Ammon's horn (tissue), 1 donor: ENCODE results near the gene PCDHGB3.
"Not testable (repeated sequence)": the region's sequence is repeated elsewhere in the genome, so short reads cannot be mapped to it uniquely, and the experiment has no call there.

Experiments used
- DNase-seq: peaks from one replicate; pipeline ENCODE4 v3.0.0-alpha.2; 2016; ENCODE audit warnings: low spot score

PCDHGB3 gene

DNA sequence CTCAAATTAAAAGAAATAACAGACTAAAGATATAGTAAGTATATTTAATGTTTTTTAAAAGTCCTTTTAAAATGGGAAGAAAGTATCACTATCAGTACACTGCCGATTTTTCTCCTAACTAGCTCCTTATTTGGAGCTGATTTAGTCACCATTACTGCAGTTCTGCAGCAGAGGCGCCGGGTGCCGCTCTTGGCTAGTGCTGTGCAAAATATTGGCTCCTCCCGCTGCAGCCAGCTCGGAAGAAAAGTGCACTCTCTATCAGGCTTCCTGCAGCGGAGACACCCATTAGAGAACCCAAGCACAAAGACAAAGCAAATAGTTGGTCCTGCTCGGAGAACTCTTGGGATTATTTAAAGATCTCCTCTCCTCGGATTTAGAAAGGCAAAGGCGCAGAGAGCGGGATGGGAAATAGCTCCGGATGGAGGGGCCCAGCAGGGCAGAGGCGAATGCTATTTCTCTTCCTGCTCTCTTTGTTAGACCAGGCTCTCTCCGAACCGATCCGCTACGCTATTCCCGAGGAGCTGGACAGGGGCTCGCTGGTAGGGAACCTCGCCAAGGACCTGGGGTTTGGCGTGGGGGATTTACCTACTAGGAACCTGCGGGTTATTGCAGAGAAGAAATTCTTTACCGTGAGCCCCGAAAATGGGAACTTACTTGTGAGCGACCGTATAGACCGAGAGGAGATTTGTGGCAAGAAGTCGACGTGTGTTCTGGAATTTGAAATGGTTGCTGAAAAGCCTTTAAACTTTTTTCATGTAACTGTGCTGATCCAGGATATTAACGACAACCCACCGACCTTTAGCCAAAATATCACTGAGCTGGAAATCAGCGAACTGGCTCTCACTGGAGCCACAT lies at the start of gene PCDHGB3:
Gene PCDHGB3, plus strand, starts transcription at position 249 of the 855 bp plus-strand sequence. Its CDS starts 153 bp downstream, at position 402.
- peak; percentile 16 for DNase-seq

DNA sequence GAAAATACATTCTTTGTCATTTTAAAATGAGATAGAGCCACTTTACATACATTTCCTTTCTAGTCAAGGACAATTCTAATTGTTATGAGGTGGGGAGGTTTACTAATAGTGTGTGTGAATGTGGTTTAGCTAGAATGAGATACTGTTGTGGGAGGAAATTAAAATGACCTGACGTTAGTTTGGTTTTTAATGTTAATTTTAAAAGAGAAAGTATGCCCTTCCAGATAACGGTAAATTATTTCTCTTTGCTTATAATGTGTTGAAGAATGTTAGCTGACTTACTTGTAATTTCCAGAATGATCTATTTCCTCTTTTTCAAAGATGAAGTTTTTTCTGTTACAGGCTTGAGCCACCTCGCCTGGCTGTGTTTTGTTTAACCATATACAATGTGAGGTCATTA lies 47.8 kb upstream of the PCDHGB3 start:
- no peak for DNase-seq

DNA sequence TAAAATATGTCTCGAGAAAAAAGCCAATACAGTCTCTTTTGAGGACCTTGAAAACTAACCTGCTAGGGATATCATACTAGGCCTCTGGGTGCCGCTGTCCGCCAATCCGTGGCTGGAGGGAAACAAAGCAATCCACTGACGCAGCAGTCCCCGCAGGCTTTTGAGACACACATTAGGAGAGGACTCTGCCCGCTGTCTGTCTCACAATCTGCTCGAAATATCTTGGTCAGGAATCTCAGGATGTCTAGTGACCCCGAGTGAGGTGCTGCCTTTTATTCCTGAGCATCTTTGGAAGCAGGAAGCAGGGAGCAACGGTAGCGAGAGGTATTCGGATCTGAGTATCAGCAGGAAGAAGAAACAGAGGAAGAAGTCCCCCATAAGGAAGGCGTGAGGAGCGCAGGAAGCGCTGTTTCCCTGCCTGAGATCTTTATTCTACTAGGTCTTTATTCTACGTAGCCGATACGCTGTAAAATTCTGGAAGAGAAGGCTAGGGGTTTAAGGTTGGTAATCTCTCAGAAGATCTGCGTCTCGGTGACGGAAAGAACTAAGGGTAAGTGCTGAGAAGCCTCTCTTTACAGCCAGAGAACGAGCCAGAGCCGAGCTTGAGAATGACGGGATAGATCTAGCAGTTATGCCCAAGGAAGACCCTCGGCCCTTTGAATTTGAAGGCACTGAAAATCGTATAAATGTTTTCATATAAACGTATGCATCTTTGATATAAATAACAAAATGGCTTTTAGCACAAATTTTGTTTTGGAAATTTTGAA lies 43.8 kb upstream of the PCDHGB3 start:
- peak; percentile 82 for DNase-seq

DNA sequence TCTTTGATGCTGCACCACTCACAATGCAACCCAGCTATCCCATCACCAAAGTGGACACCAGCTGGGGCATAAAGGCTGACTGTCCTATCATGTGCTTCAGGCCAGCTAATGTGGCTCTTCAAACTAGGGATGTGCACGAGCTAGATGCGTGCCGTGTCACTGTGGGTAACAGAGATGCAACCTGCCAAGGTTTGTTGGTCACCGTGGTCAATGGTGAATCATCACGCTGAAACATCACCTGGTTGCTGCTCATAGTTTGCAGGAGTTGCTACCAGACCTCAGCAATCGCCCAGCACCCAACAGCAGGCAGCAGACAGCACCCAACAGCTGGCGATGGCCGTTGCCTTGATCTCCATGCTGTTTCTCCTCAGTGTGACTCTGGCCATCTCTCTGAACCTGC lies 41.8 kb upstream of the PCDHGB3 start:
- DNase-seq: no peak

DNA sequence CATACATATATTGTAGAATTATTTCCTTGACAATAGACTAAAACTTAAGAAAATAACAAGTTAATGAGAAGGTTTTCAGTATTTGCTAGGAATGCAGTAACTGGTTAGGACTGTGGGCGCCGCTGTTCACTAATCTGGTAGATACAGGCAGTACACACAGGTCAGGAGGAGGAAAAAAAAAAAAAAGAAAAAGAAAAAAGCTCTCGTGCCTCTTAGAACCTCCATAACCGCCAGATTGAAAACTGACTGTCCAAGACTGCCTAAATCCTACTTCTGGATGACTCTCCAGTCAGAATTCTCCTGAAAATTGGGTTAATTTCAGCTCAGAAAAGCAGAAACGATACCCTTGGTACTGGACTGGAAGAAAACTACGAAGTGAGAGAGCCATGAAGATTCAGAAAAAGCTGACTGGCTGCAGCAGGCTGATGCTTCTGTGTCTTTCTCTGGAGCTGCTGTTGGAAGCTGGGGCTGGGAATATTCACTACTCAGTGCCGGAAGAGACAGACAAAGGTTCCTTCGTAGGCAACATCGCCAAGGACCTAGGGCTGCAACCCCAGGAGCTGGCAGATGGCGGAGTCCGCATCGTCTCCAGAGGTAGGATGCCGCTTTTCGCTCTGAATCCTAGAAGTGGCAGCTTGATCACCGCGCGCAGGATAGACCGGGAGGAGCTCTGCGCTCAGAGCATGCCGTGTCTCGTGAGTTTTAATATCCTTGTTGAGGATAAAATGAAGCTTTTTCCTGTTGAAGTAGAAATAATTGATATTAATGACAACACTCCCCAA lies 39.6 kb upstream of the PCDHGB3 start, which contains the start of gene PCDHGA1:
Gene PCDHGA1, plus strand, starts transcription at position 216 of the 782 bp plus-strand sequence.
- DNase-seq: no peak

DNA sequence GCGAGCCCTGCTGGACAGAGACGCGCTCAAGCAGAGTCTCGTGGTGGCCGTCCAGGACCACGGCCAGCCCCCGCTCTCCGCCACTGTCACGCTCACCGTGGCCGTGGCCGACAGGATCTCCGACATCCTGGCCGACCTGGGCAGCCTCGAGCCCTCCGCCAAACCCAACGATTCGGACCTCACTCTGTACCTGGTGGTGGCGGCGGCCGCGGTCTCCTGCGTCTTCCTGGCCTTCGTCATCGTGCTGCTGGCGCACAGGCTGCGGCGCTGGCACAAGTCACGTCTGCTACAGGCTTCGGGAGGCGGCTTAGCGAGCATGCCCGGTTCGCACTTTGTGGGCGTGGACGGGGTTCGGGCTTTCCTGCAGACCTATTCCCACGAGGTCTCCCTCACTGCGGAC lies 37.5 kb upstream of the PCDHGB3 start:
- not testable (repeated sequence) for DNase-seq

DNA sequence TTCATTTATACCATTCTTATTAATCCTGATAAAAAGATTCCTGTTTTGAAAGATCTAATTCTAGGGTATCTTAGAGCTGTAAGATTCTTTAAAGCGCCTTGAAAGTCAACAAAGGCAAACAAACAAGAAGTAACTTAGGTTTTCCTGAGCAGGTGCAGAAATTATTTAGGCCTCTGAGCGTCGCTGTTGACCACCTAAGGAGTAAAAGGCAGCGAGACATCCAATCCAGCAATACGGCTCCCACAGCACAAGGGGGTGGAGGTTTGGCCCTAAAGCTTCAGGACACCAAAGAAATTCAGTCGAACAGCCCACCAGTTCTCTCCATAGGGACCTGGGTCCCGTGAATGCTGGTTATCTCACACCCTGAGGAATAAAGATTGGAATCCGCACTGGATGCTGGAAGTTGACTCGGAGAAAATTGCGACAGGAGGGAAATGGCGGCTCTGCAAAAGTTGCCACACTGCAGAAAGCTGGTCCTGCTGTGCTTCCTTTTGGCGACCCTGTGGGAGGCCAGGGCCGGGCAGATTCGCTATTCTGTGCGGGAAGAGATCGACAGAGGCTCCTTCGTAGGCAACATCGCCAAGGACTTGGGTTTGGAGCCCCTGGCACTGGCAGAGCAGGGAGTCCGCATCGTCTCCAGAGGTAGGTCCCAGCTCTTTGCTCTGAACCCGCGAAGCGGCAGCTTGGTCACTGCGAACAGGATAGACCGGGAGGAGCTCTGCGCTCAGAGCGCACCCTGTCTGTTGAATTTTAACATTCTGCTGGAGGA lies 31.3 kb upstream of the PCDHGB3 start, which contains the start of gene PCDHGA2:
Gene PCDHGA2, plus strand, starts transcription at position 223 of the 769 bp plus-strand sequence.
- DNase-seq: no peak

DNA sequence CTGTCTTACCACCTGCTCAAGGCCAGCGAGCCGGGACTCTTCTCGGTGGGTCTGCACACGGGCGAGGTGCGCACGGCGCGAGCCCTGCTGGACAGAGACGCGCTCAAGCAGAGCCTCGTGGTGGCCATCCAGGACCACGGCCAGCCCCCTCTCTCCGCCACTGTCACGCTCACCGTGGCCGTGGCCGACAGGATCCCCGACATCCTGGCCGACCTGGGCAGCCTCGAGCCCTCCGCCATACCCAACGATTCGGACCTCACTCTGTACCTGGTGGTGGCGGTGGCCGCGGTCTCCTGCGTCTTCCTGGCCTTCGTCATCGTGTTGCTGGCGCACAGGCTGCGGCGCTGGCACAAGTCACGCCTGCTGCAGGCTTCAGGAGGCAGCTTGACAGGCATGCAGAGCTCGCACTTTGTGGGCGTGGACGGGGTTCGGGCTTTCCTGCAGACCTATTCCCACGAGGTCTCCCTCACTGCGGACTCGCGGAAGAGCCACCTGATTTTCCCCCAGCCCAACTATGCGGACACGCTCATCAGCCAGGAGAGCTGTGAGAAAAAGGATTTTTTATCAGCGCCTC lies 29.2 kb upstream of the PCDHGB3 start:
- DNase-seq: not testable (repeated sequence)

DNA sequence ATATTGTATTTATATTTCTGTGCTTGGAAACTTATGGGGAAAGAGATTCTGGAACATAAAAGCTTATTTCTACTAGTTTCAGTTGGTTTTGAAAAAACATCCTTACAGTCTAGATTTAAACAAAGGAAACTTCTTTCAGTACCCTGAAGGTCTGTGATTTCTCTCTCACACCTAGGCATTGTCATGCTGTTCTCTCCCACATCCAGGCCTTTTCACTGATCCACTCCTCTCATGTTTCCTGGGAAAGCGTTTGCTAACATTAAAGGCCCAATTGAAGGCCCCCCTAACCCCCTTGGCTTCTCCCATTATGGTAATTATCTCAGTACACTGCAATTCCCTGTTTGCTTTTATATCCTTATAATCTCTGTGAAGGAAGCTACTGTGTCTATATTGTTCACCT lies 27.3 kb upstream of the PCDHGB3 start:
- DNase-seq: no peak

DNA sequence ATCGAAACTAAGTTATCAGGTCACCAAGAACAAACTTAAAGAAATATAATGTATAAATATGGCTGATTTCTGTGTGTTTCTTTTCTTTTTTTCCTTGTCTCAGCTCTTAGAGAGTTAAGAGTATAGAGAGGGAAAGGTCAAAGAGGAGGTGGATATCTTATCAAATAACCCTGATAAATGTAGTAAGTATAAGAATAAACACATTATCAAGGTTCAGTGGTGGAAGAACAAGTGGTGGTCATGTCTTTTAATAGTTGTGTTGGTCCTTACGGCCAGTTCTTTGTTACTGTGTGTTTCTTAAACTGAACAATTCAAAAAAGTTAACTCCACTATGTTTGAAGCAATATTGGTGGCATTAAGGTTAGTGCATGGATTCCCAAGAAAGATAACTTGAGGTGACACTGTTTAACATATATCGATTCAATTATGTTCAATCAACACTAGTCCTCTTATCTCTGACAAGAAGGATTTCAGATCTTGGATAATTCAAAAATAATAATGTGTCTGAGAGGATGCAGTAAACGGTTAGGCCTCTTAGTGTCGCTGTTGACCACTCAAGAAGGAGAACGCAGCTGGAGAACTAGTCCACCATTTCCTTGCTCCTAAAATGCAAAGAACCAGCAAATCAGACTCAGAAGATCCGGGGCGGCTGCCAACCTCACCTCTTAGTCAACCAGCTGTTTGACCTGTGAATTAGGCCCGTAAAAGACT lies 26.6 kb upstream of the PCDHGB3 start, which contains the start of gene PCDHGA3:
Gene PCDHGA3, plus strand, starts transcription at position 588 of the 711 bp plus-strand sequence. CDS start 205 bp downstream, outside the sequence.
- no peak for DNase-seq

DNA sequence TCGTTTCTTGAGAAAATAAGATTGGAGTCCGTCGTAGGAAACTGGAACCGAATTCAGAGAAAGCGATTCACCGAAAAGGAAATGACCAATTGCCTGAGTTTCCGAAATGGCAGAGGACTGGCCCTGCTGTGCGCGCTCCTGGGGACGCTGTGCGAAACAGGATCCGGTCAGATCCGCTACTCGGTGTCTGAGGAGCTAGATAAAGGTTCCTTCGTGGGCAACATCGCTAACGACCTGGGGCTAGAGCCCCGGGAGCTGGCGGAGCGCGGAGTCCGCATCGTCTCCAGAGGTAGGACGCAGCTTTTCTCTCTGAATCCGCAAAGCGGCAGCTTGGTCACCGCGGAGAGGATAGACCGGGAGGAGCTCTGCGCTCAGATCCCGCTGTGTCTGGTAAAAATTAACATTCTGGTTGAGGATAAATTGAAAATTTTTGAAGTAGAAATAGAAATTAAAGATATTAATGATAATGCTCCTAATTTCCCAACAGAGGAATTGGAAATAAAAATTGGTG lies 26.0 kb upstream of the PCDHGB3 start:
- DNase-seq: no peak

DNA sequence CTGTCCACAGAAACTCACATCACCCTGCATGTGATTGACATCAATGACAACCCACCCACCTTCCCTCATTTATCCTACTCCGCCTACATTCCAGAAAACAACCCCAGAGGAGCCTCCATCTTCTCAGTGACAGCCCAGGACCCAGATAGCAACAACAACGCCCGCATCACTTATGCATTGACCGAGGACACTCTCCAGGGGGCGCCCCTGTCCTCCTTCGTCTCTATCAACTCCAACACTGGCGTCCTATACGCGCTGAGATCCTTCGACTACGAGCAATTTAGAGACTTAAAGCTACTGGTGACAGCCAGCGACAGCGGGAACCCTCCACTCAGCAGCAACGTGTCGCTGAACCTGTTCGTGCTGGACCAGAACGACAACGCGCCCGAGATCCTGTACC lies 24.7 kb upstream of the PCDHGB3 start:
- DNase-seq: no peak

DNA sequence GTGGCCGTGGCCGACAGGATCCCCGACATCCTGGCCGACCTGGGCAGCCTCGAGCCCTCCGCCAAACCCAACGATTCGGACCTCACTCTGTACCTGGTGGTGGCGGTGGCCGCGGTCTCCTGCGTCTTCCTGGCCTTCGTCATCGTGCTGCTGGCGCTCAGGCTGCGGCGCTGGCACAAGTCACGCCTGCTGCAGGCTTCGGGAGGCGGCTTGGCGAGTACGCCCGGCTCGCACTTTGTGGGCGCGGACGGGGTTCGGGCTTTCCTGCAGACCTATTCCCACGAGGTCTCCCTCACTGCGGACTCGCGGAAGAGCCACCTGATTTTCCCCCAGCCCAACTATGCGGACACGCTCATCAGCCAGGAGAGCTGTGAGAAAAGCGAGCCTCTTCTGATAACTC lies 24.0 kb upstream of the PCDHGB3 start:
- DNase-seq: not testable (repeated sequence)

DNA sequence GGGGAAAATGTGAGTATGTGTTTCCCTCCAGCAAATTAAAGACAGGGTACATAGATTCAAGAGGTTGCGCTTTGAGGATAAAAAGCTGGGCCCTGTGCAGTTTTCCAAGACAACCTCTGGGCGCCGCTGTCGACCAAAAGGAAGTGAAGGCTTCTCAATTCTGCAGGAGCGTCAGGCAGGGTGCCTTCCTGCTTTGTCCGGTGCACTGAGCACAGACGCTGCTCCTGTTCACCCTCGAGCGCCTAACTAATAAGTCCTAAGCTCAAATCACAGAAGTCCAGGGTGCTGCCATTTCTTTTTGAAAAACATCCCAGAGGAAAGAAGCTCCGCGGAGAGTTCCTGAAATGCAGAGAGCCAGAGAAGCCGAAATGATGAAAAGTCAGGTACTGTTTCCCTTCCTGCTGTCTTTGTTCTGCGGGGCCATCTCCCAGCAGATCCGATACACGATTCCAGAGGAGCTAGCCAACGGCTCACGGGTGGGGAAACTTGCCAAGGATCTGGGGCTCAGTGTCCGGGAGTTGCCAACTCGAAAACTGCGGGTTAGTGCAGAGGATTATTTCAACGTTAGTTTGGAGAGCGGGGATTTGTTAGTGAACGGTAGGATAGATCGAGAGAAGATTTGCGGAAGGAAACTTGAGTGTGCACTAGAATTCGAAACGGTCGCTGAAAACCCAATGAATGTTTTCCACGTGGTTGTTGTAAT lies 20.0 kb upstream of the PCDHGB3 start, which contains the start of gene PCDHGB1:
Gene PCDHGB1, plus strand, starts transcription at position 183 of the 703 bp plus-strand sequence. Its CDS starts 162 bp downstream, at position 345.
- peak; percentile 44 for DNase-seq

DNA sequence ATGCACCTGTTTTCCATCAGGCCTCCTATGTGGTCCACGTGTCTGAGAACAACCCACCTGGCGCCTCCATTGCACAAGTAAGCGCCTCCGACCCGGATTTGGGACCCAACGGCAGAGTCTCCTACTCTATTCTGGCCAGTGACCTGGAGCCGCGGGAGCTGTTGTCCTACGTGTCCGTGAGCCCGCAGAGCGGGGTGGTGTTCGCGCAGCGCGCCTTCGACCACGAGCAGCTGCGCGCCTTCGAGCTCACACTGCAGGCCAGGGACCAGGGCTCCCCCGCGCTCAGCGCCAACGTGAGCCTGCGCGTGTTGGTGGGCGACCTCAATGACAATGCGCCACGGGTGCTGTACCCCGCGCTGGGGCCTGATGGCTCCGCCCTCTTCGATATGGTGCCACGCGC lies 18.5 kb upstream of the PCDHGB3 start:
- no peak for DNase-seq

DNA sequence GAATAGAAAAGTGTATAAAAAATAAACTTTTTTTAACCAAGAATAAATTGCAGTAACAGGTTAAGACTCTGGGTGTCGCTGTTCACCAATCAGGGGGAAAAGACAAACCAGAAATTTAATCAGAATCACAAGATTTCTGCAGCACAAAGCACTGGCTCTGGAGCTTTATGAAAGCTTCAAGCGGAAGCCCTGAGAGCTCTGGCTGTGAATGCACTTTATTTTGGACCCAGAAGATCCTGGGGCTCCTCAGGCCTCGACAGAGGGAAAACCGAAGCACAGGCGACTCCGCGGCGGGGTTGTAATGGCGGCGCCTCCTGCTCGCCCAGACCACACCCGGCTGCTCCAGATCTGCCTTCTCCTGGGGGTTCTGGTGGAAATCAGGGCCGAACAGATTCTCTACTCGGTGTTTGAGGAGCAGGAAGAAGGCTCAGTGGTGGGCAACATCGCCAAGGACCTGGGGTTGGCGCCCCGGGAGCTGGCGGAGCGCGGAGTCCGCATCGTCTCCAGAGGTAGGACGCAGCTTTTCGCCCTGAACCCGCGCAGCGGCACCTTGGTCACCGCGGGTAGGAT lies 15.1 kb upstream of the PCDHGB3 start, which contains the start of gene PCDHGA4:
Gene PCDHGA4, plus strand, starts transcription at position 122 of the 570 bp plus-strand sequence. Its CDS starts 87 bp downstream, at position 209.
- no peak for DNase-seq

DNA sequence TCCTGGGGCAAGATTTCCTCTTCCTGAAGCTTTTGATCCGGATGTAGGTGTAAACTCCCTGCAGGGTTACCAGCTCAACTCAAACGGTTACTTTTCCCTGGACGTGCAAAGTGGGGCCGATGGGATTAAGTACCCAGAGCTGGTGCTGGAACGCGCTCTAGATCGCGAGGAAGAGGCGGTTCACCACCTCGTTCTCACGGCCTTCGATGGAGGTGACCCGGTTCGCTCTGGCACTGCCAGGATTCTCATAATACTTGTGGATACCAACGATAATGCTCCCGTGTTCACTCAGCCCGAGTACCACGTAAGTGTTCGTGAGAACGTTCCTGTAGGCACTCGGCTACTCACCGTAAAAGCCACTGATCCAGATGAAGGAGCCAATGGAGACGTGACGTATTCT lies 14.4 kb upstream of the PCDHGB3 start:
- no peak for DNase-seq

DNA sequence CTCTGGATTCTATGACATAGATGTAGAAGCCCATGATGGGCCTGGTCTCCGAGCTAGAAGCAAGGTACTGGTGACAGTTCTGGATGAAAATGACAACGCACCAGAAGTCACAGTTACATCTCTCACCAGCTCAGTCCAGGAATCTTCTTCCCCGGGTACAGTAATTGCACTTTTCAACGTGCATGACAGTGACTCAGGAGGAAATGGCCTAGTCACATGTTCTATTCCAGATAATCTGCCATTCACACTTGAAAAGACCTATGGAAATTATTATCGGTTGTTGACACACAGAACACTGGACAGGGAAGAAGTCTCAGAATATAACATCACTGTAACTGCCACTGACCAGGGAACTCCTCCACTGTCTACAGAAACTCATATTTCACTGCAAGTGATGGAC lies 13.9 kb upstream of the PCDHGB3 start:
- no peak for DNase-seq

DNA sequence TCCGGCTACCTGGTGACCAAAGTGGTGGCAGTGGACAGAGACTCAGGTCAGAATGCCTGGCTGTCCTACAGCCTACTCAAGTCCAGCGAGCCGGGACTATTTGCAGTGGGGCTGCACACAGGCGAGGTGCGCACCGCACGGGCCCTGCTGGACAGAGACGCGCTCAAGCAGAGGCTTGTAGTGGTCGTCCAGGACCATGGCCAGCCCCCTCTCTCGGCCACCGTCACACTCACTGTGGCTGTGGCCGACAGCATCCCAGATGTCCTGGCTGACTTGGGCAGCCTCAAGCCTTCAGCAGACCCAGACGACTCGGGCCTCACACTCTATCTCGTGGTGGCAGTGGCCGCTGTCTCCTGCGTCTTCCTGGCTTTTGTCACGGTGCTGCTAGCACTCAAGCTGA lies 13.1 kb upstream of the PCDHGB3 start:
- no peak for DNase-seq
